ENCODE results near the gene DNAJB8.

DNA sequence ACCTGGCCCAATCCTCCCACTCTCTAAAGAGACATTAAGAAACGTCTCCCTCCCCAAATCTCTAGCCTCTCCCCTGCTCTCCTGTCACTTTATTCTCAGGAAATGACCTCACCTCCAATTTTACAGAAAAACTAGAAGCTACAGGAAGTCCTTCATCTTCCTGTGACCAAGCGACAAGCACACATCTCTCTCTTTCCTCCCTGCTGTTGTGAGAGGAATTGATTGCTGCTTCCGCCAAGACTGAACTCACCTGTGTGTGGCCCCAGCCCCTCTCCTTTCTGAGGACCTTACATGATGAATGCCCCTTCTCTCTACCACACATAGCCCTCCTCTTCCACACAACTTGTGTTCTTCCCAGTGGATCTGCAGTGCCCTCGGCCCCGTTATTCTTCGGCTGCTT lies 18.2 kb downstream of the DNAJB8 start:
- no peak for TF ChIP-seq HOXA7 (CRISPR knock-in tag; IDR thresholded peaks at IDR 0.05)
- TF ChIP-seq, protein P1, sequence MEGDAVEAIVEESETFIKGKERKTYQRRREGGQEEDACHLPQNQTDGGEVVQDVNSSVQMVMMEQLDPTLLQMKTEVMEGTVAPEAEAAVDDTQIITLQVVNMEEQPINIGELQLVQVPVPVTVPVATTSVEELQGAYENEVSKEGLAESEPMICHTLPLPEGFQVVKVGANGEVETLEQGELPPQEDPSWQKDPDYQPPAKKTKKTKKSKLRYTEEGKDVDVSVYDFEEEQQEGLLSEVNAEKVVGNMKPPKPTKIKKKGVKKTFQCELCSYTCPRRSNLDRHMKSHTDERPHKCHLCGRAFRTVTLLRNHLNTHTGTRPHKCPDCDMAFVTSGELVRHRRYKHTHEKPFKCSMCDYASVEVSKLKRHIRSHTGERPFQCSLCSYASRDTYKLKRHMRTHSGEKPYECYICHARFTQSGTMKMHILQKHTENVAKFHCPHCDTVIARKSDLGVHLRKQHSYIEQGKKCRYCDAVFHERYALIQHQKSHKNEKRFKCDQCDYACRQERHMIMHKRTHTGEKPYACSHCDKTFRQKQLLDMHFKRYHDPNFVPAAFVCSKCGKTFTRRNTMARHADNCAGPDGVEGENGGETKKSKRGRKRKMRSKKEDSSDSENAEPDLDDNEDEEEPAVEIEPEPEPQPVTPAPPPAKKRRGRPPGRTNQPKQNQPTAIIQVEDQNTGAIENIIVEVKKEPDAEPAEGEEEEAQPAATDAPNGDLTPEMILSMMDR (IDR thresholded peaks at IDR 0.05) = no peak
- no peak for TF ChIP-seq JUN (IDR thresholded peaks at IDR 0.05)
- no peak for TF ChIP-seq RAD21 (conservative IDR thresholded peaks at IDR 0.05 in 1 of 2, IDR thresholded peaks at IDR 0.05 in 1 of 2)
- no peak for TF ChIP-seq KDM1A (IDR thresholded peaks at IDR 0.05; ENCODE audit: low read depth)
- no peak for TF ChIP-seq EP300 (IDR thresholded peaks at IDR 0.05)
- TF ChIP-seq POLR2AphosphoS2 (conservative IDR thresholded peaks at IDR 0.05; ENCODE audit: low read length) = no peak
- TF ChIP-seq MYC (IDR thresholded peaks at IDR 0.05; ENCODE audit: borderline replicate concordance, low read length) = no peak
- TF ChIP-seq, protein P2, sequence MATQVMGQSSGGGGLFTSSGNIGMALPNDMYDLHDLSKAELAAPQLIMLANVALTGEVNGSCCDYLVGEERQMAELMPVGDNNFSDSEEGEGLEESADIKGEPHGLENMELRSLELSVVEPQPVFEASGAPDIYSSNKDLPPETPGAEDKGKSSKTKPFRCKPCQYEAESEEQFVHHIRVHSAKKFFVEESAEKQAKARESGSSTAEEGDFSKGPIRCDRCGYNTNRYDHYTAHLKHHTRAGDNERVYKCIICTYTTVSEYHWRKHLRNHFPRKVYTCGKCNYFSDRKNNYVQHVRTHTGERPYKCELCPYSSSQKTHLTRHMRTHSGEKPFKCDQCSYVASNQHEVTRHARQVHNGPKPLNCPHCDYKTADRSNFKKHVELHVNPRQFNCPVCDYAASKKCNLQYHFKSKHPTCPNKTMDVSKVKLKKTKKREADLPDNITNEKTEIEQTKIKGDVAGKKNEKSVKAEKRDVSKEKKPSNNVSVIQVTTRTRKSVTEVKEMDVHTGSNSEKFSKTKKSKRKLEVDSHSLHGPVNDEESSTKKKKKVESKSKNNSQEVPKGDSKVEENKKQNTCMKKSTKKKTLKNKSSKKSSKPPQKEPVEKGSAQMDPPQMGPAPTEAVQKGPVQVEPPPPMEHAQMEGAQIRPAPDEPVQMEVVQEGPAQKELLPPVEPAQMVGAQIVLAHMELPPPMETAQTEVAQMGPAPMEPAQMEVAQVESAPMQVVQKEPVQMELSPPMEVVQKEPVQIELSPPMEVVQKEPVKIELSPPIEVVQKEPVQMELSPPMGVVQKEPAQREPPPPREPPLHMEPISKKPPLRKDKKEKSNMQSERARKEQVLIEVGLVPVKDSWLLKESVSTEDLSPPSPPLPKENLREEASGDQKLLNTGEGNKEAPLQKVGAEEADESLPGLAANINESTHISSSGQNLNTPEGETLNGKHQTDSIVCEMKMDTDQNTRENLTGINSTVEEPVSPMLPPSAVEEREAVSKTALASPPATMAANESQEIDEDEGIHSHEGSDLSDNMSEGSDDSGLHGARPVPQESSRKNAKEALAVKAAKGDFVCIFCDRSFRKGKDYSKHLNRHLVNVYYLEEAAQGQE (IDR thresholded peaks at IDR 0.05) = no peak
- TF ChIP-seq POLR2A (IDR thresholded peaks at IDR 0.05; ENCODE audit: low read length) = no peak
- TF ChIP-seq ELK1 (IDR thresholded peaks at IDR 0.05; ENCODE audit: low read depth, low read length) = no peak
- no peak for TF ChIP-seq E2F6 (IDR thresholded peaks at IDR 0.05; ENCODE audit: borderline replicate concordance, low read depth)

All from A549 (cell line).